ENCODE data around the gene UBQLN4.

The UBQLN4 gene

DNA sequence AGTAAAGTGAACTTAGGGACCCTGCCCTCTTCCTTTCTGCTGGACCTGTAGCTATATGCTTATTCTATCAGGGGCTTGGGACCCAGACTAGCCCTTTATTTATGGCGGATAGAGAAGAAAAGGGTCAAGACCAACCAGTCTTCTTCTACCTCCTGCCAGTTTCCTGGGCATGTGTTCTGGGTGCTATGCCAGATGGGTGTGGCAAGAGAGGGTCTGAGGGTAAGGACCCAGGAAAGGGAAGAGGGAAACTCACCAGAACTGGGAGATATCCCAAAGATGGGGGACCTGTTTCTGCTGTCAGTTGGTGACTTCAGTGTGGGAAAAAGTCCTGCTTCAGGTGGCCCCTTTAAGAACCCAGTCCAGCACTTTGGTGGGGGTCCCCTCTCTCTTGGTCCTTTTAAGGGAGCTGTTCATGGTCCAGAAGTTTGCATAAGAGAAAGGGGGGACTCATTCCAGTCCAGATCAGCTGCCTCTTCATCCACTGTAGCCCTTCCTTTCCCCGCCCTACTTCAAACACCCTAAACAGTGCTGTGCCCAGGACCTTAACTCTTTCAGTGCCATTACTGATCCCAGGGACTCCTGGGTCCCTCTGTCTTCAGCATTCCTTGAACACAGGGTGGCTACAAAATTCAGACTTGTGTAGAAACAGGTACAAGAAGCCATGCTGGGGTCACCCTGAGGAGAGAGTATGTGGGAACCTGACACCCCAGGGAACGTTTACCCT, 51.2 kb downstream of the UBQLN4 start:
- DNase-seq, result no peak
- TF ChIP-seq POLR2A (IDR thresholded peaks at IDR 0.05; ENCODE audit: low read length), result no peak
- no peak for TF ChIP-seq GATA1 (IDR thresholded peaks at IDR 0.05; ENCODE audit: low read depth, low read length)

- no peak for DNase-seq
- TF ChIP-seq POLR2A (IDR thresholded peaks at IDR 0.05; ENCODE audit: low read length), result no peak
- TF ChIP-seq GATA1 (IDR thresholded peaks at IDR 0.05; ENCODE audit: low read depth, low read length), result no peak
Observed at GRCh38 chr1:156001662-156002171, 51.9 kb downstream of the UBQLN4 start.

DNA sequence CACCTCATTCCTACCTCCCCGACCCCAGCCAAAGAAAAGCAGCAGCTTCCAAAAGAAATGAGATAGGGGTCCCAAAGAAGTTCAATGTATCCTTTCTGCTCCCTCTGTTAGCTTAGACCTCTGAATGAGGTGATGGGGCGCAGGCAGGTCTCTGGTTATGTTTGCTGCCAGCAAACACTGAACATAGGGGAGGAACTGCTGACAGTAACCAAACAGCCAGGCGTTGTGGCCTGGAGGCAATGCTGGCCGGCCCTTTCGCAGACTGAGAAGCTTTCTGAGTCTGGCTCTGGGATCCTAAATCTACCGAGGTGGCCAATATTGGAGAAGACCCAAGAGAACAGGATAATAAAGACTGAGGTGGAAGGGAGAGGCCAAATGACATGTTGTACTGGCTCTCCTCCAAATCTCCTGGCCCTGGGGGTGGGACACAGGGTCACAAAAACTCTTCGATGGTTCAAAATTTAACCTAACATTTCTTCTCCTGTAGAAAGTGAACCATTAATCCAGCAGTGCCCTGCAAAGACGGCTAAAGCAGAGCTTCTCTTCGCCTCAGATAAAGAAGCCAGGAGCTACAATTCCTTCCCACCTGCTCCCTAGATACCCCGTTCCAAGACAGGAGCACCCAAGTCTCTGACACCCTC, 52.5 kb downstream of the UBQLN4 start:
- TF ChIP-seq POLR2A (IDR thresholded peaks at IDR 0.05; ENCODE audit: low read length), result no peak
- TF ChIP-seq GATA1 (IDR thresholded peaks at IDR 0.05; ENCODE audit: low read depth, low read length), result no peak
- DNase-seq, result no peak

DNA sequence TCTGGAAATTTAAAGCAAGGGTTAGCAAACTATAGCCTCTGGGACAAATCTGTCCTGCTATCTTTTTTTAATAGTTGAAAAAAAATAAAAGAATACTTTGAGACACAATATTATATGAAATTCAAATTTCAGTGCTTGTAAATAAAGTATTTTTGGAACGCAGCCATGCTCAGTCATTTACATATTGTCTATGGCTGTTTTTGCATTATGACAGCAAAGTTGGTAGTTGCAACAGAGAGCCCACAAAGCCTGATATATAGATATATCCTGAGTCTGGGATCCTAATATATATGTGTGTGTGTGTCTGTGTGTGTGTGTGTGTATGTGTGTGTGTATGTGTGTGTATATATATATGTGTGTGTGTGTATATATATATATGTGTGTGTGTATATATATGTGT, 53.6 kb downstream of the UBQLN4 start:
- TF ChIP-seq GATA1 (IDR thresholded peaks at IDR 0.05; ENCODE audit: low read depth, low read length), result no peak
- no peak for TF ChIP-seq POLR2A (IDR thresholded peaks at IDR 0.05; ENCODE audit: low read length)
- DNase-seq, result no peak

GRCh38 chr1:155996166-155996565, 57.4 kb downstream of the UBQLN4 start:
- DNase-seq, result no peak
- no peak for TF ChIP-seq GATA1 (IDR thresholded peaks at IDR 0.05; ENCODE audit: low read depth, low read length)

DNA sequence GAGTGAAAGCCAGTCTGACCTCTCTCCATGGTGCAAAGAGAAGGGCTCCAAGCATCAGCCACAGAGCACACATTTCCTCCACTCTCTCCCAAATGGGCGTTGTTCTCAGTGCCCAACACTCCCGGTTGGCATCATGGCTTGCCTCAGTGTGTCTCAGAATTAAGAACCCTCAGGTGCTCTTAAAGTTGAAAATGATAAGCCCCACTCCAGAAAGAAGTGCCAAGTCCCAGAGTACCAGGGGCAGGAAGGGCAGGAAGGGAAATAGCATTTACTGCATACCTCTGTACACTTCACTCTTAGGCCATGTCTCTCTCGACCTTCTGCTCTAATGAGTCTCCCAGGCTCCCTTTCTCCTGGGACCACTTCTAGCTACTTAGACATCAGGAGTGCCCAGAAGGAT, 60.0 kb downstream of the UBQLN4 start:
- DNase-seq, result no peak
- no peak for TF ChIP-seq POLR2A (IDR thresholded peaks at IDR 0.05; ENCODE audit: low read length)
- no peak for TF ChIP-seq GATA1 (IDR thresholded peaks at IDR 0.05; ENCODE audit: low read depth, low read length)

DNA sequence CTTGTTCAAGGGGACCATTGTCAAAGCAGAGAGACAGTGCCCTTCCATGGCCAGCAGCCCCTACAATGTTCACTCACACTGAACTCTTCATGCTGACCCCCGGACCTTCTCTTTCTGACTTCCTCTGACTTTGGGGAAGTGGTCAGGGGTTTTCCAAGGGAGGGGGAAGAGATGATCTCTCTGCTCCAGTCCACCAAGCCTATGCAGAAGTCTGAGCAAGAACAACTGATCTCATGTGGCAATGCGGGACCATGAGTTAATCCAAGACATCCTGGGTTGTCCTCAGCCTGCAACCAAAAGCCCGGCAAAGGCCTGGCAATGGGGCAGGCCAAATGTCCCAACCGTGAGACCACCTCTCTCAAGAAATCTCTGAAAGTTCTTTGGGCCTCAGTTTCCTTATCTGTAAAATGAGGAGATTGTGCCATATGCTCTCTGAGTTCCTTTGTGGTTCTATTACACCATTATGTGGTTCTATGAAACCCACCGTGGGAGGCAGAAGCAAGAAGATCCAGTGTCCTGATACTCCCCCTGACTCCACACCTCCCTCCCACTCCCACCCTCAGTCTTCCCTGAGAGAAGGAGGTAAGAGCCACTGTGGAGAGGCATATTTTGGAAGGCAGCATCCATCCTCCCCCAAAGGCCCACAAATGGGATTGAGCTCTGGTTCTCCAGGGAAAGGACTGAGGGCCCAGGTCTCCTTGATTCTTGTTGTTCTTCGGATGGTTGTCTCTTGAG, 63.4 kb downstream of the UBQLN4 start:
- TF ChIP-seq GATA1 (IDR thresholded peaks at IDR 0.05; ENCODE audit: low read depth, low read length) (no peak), POLR2A (IDR thresholded peaks at IDR 0.05; ENCODE audit: low read length) (no peak)
- no peak for DNase-seq

DNA sequence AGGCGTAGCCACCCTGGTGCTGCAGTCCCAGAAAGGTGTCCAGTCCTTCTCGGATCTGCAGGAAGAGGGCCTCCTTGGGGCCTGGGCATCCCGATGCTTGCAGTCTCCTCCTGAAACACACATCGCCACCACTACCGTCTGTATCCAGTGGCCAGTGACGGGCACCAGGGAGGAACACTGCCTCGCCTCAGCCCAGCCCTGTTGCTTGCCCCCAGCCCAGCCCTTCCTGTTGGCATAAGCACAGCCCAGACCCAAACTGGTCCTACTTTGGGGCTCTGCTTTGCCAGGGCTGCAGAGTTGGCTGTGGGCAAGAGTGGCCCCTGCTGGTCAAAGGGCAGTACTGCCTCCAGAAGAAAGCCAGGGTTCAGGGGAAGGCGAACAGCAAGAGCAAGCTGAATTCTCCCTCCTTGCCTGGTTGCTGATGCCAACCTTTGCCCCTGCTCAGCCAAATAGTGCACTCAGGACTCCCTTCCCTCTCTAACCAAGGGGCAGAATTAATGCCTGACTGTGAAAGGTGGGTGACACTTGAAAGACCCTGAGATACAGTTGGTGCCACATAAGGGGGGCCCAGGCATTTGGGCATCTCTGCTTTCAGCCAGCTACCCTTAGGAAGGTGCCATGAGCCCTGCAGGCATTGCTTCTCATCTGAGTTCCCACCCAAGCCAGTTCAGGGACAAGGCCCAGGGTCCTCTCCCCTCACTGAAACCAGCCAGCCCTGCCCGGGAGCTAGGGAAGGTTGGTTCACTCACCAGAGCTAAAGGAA, 64.2 kb downstream of the UBQLN4 start:
- no peak for TF ChIP-seq GATA1 (IDR thresholded peaks at IDR 0.05; ENCODE audit: low read depth, low read length)
- no peak for TF ChIP-seq POLR2A (IDR thresholded peaks at IDR 0.05; ENCODE audit: low read length)

More for the DNA sequence above, 64.2 kb downstream of the UBQLN4 start:
- DNase-seq, result peak; percentile 71 to 86
